ENCODE measurements around the gene RNF214.

GRCh38 chr11:117222991-117223740 is 9.3 kb upstream of the RNF214 start:
- TF ChIP-seq POLR2A (IDR thresholded peaks at IDR 0.05; ENCODE audit: low read depth, low read length) (no peak), POLR2AphosphoS5 (IDR thresholded peaks at IDR 0.05; ENCODE audit: low read depth, low read length) (no peak), PAX5 (IDR thresholded peaks at IDR 0.05; ENCODE audit: insufficient read depth, low read length, severe bottlenecking) (no peak), TAF1 (IDR thresholded peaks at IDR 0.05; ENCODE audit: low read depth, low read length) (no peak), POU2F2 (IDR thresholded peaks at IDR 0.05; ENCODE audit: low read depth, low read length) (no peak)
